Astrocyte of the spinal cord (primary cell): ENCODE results near the gene TPD52L1.

ENCODE experiments used
- DNase-seq: peaks from one replicate; pipeline ENCODE4 v3.0.0; 2011; ENCODE audit warnings: low read depth, low spot score
- H3K4me3 ChIP-seq: 2 replicates; pipeline ENCODE4 v1.5.1; 2011; ENCODE audit warnings: low read depth, mild to moderate bottlenecking, low read length, moderate library complexity
- CTCF ChIP-seq: IDR thresholded peaks from 2 replicates; pipeline ENCODE4 v1.5.1; 2012; ENCODE audit warnings: low read depth, mild to moderate bottlenecking, low read length, inconsistent platforms
- in situ Hi-C: cut with HindIII; loops from 2 replicates; pipeline ENCODE4 v1.10.0; 2017; ENCODE audit warnings: low sequenced_read_pairs

The TPD52L1 gene

GRCh38 chr6:125232466-125232865 is 78.9 kb downstream of the TPD52L1 start:
- no peak for DNase-seq
- no peak overlapping the region for H3K4me3 ChIP-seq
- no peak for TF ChIP-seq CTCF
- in situ Hi-C loops: no loop called here

- in situ Hi-C loops: no loop called here
- H3K4me3 ChIP-seq: no peak overlapping the region
- TF ChIP-seq CTCF: no peak
- no peak for DNase-seq
Observed at GRCh38 chr6:125233202-125233601, 79.6 kb downstream of the TPD52L1 start.

- peak; percentile 14 for DNase-seq
- TF ChIP-seq CTCF: no peak
- H3K4me3 ChIP-seq: no peak overlapping the region
- in situ Hi-C loops: no loop called here
Observed at GRCh38 chr6:125236536-125237327, 83.2 kb downstream of the TPD52L1 start.

GRCh38 chr6:125237764-125238163 is 84.2 kb downstream of the TPD52L1 start:
- H3K4me3 ChIP-seq: no peak overlapping the region
- TF ChIP-seq CTCF: no peak
- in situ Hi-C loops: no loop called here
- DNase-seq: no peak

- TF ChIP-seq CTCF: no peak
- H3K4me3 ChIP-seq: no peak overlapping the region
- in situ Hi-C loops: no loop called here
- DNase-seq: no peak
Observed at GRCh38 chr6:125245109-125245508, 91.5 kb downstream of the TPD52L1 start.

- in situ Hi-C loops: no loop called here
- TF ChIP-seq CTCF: no peak
- H3K4me3 ChIP-seq: no peak overlapping the region
- DNase-seq: no peak
Observed at GRCh38 chr6:125245523-125246264, 92.1 kb downstream of the TPD52L1 start.
